Fibroblast of pulmonary artery (primary cell): ENCODE results near the gene STEAP3.
A peak's percentile ranks its signal among the peaks of the same experiment; 100 is the strongest.

Experiments
- DNase-seq: peaks from one replicate; pipeline ENCODE4 v3.0.0-alpha.2; 2010; ENCODE audit warnings: low read depth
- H3K4me3 ChIP-seq: replicated peaks from 2 replicates; pipeline ENCODE4 v1.5.1; 2011; ENCODE audit warnings: low read depth, mild to moderate bottlenecking, control low read depth, low read length, moderate library complexity
- CTCF ChIP-seq: IDR thresholded peaks from 2 replicates; pipeline ENCODE4 v1.5.1; 2011; ENCODE audit warnings: mild to moderate bottlenecking, control low read depth, low read length, inconsistent platforms; ENCODE audit errors: missing control alignments

The STEAP3 gene

GRCh38 chr2:119224391-119225104, 914 bp downstream of the STEAP3 start:
- no peak for DNase-seq
- no peak for TF ChIP-seq CTCF
- H3K4me3 ChIP-seq, result peak overlapping the region; percentile 61

DNA sequence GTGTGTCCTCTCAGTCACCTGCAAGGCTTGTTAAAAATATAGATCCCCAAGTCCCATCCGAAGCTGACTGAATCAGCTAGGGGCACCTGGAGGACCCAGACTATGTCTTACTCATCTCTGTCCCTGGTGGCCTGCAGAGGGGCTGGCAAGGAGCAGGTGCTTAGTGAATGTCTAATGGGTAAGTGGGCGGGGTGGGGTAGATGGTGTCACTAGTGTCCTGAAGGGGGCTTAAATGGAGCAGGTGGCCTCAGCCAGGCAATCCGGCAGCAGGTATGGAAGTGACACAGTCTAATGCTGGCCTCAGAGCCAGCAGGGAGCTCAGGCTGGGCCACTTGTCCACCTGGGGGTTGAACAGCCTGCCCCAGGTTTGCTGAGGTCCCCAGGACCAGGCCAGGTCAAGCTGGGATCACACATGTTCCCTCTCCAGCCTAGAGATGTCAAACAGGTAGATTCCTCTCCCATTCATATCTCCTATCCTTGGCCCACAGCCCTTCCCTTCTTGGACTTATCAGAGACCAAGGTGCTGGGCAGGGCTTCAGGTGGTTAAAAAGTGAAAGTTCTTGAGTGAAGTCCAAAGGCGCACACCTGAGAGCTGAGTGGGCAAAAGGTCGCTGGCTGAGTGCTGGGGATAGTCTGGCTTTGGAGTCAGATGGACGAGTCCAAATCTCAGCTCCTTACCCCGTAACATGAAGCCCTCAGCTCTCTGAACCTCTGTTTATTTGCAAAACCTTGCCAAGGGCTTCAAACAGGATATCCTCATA, 1.7 kb downstream of the STEAP3 start:
- no peak for TF ChIP-seq CTCF
- H3K4me3 ChIP-seq, result no peak overlapping the region

DNA sequence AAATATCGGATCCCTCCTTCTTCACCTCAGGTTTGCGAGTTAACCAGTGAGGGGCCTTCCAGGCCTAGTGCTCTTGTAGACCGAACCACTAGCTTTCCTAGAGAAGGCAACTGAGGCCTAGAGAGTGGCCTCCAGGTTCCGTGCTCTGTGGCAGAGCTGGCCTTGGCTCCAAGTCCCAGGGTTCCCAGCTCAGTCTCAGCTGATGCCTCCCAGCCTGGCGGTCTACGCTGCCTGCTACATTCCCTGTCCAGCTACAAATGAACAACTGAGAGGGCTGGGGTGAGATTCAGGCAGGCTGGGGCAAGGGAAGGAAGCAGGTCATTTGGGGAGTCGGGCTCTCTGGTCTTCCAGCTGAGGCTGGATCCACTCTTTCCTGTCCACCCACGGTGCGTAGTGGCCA, 2.3 kb downstream of the STEAP3 start:
- no peak overlapping the region for H3K4me3 ChIP-seq
- DNase-seq, result no peak
- no peak for TF ChIP-seq CTCF

More for the DNA sequence above, 1.7 kb downstream of the STEAP3 start:
- no peak for DNase-seq

- no peak for DNase-seq
- no peak overlapping the region for H3K4me3 ChIP-seq
- TF ChIP-seq CTCF, result no peak
These were observed 3.7 kb downstream of the STEAP3 start for GRCh38 chr2:119227346-119227745.

DNA sequence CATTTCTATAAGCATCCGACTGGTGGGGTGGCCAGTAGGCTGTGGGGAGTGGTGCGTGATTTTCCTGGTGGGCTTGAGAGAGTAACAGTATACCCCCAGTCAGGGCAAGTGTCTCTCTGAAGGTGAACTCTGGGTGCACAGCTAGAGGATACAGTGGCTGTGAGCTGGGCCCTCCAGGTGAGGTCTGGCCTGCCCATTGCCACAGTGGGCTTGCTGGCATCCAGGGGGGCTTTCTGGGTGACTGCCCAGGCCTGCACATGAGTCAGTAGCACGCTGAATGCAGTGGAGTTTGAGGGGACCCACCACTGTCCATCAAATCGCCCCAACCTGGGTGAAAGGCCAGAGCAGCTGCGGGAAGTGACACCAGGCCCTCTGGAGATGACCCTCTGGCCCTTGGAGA, 4.5 kb downstream of the STEAP3 start:
- no peak for TF ChIP-seq CTCF
- DNase-seq, result no peak

GRCh38 chr2:119228964-119229363, 5.3 kb downstream of the STEAP3 start:
- DNase-seq, result no peak
- no peak overlapping the region for H3K4me3 ChIP-seq
- TF ChIP-seq CTCF, result no peak

More for the DNA sequence above, 4.5 kb downstream of the STEAP3 start:
- H3K4me3 ChIP-seq, result no peak overlapping the region
